SK-N-DZ (cell line): ENCODE data around the gene CCDC32.
A peak's percentile ranks its signal among the peaks of the same experiment; 100 is the strongest.

Experiments used
- DNase-seq: peaks from one replicate; pipeline ENCODE4 v3.0.0-alpha.2; 2015; ENCODE audit warnings: low spot score
- small RNA-seq, 2 experiments: library from RNA; depleted of rRNA; stranded (forward); fragments of <200 nt; gene quantifications; one replicate each; pipeline ENCODE3, GENCODE V24; 2014

Gene CCDC32

DNA sequence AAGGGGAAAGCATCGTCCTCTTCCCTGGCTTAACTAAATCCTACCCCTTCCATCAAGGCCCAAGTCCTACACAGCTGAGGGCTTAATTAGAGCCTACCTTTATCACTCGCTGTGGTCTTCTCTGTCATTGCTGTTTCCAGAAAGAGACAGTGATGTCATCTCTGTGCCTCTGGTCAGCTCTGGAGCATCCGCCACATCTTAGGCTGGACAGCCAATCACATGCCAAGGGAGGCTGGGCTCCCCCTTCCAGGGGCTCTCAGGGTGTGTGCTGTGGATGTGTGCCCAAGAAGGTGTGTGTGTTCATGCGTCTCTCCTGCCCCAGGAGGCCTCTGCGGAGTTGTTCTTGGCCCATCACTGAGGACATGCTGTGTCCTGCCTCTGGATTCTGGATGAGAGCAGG, 51.2 kb downstream of the CCDC32 start:
- no peak for DNase-seq

DNA sequence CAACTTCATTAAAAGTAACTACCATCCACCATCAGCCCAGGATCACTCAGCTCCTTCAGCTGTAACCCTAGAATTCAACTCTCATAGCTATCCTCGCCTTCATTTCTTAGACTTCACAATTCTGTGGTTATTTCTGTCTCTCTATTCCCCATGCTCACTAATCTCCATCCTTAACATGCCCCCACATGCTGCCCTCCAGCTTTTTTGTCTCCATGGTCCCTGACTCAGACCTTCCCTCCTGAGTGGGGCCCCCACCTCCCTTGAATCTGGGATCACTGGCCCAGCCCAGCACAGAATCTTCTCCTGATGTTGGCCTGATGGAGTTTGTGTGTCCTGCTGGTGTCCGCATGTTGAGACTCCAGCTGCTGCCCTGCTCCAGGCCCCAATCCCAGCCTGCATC, 52.4 kb downstream of the CCDC32 start:
- no peak for DNase-seq

DNA sequence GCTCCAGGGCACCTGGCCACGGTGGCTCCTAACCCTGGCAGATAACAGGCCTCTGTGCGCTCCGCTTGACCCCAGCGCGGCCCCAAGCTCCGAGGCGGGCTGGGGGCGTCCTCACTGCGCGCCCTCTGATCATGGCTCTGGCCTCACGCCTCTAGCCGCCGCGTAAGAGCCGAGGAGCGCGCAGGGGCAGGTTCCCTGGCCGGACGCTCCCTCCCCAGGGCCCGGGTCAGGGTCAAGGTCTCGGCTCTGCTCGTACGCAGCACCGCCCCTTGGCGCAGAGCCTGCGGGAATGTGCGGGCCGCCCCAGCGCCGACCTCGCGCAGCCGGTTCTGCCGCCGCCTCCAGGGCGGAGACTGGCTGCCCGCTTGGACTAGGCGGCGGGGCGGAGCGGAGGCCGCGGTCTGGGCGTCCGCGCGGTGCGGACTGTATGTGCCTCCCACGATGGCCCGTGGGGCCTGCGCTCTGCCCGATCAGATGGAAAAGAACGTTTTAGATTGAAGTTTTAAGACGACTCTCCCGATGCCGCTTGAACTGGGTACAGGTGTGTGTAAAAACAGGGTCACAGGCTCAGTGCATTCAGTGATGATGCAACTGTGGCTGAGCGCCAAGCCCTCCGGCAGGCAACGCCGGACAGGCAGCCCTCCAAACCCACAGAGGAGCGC, 53.2 kb downstream of the CCDC32 start:
- DNase-seq = peak; percentile 34

DNA sequence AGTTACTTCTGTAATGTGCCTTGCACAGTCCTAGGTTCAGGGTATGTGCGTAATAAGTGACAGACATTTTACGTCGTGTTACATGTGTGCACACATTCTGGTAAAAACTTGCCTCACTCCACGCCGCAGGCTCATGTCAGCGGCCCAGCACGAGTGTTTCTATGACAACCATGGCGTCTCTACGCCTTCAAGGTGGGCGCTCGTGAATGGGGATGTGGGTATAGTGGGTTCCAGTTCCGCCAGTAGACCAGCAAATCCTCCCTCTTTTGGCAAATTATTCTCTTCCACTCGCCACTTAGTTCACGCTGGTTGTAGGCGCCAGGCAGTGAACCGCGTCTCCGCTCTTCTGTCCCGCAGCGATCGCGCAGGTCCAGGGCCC, 53.8 kb downstream of the CCDC32 start:
- no peak for DNase-seq

DNA sequence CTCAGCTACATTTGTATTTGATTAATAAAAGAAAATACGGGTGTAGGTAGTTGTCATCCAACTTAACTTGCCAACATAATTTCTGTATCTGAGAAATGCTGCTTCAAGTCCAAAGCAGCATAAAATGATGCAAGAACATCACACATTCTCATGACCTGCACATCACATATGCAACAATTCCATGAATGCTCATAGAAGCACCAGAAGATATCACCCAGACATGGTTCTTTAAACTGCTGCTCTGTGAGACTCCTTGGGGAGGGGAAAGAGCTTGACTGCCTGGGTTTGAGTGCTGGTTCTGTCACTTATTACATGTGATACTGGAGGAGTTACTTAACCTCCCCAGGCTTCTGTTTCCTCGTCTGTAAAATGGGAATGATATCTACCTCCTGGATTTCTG, 54.6 kb downstream of the CCDC32 start:
- no peak for DNase-seq

DNA sequence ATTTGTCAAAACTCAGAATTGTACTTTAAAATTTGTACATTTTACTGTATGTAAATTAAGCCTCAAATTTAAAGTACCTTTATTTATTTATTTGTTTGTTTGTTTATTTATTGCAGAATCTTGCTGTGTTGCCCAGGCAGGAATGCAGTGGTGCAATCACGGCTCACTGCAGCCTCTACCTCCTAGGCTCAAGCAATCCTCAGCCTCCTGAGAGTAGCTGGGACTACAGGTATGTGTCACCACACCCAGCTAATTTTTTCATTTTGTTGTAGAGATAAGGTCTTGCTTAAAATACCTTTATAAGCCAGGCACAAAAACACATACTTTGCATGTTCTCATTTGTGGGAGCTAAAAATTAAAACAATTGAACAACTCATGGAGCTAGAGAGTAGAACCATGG, 56.6 kb downstream of the CCDC32 start:
- DNase-seq = no peak

DNA sequence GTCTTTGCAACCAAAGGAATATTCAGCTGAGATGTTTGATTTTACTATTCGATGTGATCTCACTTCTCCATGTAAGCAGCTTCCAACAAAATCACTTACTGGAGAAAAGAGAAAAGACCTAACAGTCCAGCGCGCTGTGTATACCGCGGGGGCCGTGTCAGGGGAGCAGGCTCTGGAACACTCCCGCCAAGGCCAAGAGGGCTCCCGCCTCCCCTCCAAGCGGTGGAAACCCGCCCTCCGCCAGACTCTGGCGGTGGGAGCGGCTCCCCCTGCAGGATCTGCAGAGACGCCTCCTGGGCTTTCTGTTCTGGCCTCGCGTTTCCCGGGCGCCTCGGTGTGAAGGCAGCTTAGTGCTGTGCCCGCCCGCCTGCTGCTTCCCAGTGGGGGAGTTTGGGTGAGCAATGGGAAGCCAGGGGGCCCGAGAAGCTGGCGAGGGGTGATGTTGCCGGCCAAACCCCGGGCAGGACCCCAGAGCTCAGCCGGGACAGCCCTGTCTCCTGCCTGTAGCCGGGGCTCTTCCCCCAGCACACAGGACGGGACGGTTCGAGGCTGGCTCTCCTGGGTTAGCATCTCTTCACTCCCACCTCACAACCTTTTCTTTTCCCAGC, 57.8 kb downstream of the CCDC32 start:
- DNase-seq = peak; percentile 83

Small RNA genes within 50 kb of the gene (small RNA-seq; reads per million reads assigned to genes)
- gene RF00017 (0 reads per million in 2 experiments), gene RNU6-516P (0.03 to 0.04 reads per million in 2 experiments)
